COR-L47 (cell line): Measurements from ENCODE around the gene ZNF474.

Experiments used
- DNase-seq: peaks from one replicate; lab custom pipeline; 2025; lab: John Stamatoyannopoulos, UW

The ZNF474 gene

GRCh38 chr5:122118356-122118948, 10.9 kb upstream of the ZNF474 start:
- DNase-seq: no peak

DNA sequence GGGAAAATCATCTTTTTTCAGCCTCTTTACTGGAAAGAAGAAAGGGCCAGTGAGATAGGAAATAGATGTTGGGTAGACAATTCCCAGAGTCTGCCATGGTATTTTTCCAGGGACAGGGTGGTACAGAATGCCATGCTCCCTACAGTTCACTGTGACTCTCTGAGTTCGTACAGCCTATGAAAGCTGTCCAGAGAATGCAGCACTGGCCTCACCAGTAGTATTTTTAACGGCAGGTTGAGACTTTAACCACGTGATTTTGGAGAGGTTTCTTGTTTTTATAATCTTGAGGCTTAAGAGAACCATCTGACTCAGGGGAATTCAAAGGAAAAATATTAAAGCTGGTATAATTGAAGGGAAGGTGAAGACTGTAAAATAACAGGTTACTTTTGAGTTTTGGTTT, 10.1 kb upstream of the ZNF474 start:
- no peak for DNase-seq

DNA sequence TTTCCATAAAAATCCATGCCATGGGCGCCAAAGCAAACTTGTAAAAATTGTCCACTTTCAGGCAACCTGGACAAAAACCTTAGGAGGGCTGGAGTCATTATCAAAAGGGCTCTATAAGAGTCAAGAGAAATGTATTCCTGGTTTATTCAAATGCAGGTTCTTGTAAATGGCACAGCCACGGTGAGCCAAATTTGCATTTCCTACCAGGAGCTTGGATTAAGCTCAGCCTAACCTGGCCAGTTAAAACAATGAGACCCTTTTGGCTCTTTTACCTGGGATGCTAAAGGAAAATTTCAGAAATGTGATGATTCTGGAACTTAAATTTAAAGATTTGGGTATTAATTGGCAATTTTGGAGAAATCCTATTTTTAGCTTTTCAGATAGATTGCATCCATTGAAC, 8.9 kb upstream of the ZNF474 start:
- DNase-seq: no peak

DNA sequence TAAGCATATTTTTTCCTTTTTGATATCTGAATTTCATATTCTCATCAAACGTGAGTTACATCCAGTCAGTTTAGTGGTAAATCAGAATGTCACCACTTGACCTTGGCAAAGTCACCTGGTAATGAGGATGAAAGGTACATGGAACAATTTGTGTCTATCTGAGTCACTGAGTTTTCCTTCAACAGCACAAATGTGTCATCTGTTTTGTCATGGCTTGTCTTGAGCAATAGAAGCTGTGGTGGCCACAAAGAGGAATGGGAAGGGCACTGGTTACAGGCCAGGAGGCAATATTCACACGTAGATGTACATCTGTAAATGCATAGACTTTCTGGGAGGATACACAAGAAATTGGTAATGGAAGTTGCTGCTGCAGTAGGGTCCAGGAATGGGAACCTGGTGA, 8.4 kb upstream of the ZNF474 start:
- DNase-seq: no peak

DNA sequence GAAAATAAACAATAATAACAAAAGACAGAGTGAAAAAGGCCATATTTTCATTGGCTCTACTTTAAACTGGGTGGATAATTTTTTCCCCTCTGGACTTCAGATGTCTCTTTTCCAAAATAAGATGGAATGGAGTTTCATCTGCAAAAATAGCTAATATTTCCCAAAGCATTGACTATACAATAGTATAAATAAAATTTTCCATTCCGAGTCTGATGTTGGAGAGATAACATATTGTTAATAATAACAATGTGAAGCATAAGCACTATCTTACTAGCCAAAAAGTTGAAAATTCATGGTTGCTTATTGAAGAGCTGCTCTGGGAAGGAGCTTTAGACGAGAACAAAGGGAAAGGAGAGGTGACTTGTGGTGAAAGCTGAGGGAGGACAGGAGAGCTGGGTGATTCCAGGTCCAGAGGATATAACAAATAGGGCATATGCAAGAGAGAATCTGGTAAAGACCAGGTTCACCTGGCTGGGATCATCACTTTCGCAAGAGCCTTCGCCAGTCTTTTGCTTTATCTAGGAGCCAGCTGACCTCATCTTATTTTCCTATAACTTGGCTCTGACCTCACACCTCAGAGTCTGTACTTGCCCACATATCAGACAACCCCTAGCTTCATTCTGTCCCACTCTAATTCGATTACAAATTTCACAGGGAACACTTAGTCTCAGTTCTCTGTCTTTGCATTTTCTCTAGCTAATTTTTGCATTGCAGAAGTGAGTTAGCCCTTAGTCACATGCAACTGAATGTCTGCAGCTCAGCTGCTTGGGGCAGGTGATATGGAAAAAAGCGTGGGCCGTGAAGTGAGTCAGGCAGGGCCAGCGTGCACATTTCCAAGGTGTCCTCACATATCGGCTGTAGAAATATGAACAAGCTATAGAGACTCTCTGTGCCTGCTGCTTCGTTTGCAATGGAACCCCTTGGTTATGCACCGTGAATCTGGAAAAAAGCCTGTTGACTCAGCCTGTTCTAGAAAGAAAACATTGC, 7.6 kb upstream of the ZNF474 start:
- no peak for DNase-seq

- no peak for DNase-seq
Observed at GRCh38 chr5:122124766-122125165, 4.6 kb upstream of the ZNF474 start.

GRCh38 chr5:122126177-122126755, 3.1 kb upstream of the ZNF474 start:
- DNase-seq: no peak

DNA sequence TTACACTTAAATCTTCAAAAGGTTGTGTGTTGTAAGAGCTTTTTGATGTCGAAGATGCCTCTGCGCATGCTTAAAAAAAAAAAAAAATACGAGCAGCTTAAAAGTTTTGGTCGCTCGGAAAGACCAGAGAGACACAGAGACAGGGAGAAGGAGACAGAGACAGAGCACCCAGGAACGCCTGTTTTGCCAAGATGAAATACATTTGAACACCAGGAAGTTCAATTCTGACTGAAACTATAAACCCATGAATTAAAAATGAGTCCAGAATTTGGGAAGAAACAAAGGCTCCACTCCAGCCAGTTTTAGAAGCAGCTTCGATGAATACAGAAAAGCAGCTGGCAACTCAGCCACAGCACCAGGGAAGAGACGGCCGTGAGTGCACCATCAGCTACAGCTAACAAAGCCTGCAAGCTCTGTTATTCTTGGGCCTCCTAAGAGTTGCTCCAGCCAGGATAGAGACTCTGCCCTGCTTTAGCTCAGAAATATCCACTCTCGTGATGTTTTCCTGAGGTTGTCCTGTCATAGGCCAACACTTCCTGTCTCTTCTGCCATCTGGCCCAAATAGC, 2.5 kb upstream of the ZNF474 start:
- no peak for DNase-seq

GRCh38 chr5:122130152-122130551, 806 bp downstream of the ZNF474 start:
- DNase-seq: no peak

- no peak for DNase-seq
Observed at GRCh38 chr5:122137702-122138101, 8.4 kb downstream of the ZNF474 start.

DNA sequence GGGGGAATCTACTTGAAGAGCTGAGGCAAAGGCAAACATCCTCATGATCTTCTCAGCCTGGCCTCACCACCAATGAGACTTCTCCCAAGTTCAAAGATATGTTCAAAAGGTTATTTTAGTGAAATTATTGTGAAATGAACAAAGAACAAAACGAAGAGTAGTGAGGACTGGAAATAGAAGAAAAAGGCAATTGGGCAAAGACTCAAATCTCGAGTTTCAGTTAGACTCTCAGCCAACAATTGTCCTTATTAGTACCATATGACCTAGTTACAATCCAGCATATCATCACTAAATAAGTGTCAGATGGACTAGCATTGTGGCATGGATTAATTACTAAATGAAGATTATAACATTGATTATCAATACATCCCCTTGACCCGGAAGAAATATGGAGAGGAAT, 9.0 kb downstream of the ZNF474 start:
- no peak for DNase-seq

GRCh38 chr5:122140900-122141299, 11.6 kb downstream of the ZNF474 start:
- DNase-seq: no peak

GRCh38 chr5:122141751-122142150, 12.4 kb downstream of the ZNF474 start:
- DNase-seq: no peak

GRCh38 chr5:122142480-122143164, 13.3 kb downstream of the ZNF474 start:
- no peak for DNase-seq

DNA sequence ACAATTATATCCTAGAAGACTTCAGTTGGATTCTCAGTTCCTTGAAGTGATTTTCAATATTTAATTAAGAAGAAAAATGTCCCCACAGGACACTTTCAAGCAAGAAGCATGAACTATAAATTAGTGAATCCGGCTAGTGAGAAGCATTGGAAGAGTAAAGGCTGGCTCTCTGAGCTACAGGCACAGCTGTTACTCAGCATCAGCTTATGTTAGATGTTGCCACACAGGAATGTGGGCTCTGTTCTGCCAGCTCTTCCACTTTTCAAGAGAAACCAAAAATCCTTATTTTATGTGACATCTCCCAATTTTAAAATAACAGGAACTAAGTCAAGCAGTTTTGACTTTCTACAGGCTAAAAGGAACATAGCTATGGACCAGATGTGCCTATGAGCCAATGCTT, 14.9 kb downstream of the ZNF474 start:
- no peak for DNase-seq

- no peak for DNase-seq
Observed at GRCh38 chr5:122145906-122146305, 16.6 kb downstream of the ZNF474 start.

- DNase-seq: no peak
Observed at GRCh38 chr5:122149321-122150090, 20.2 kb downstream of the ZNF474 start.

GRCh38 chr5:122150215-122150614, 20.9 kb downstream of the ZNF474 start:
- DNase-seq: no peak

DNA sequence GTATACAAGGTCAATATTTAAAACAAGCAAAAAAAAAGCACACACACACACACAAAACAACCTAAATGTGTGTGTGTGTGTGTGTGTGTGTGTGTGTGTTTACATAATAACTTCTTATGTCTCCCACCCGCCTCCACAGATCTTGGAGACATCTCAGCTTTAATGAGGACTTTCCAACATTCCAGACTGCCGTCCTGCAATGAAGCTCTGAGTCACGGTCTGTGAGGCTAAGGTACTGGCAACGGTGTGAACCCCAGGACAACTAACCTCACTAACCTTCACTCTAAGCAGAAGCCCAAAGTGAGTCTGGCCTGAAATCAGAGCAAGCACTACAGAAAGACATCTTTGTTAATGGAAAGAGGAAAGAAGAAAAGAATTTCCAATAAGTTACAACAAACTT, 22.3 kb downstream of the ZNF474 start:
- DNase-seq: no peak

DNA sequence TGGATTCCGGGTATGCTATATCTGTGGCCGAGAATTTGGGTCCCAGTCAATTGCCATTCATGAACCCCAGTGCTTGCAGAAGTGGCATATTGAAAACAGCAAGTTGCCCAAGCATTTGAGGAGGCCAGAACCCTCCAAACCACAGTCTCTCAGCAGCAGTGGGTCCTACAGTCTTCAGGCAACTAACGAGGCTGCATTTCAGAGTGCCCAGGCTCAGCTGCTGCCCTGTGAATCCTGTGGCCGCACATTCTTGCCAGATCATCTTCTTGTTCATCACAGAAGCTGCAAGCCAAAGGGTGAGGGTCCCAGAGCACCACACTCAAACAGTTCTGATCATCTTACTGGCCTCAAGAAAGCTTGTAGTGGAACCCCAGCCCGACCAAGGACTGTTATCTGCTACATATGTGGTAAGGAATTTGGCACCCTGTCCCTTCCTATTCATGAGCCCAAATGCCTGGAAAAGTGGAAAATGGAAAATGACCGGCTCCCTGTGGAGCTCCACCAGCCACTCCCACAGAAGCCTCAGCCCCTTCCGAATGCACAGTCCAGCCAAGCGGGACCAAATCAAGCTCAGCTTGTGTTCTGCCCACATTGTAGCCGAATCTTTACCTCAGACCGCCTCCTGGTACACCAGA, 23.0 kb downstream of the ZNF474 start:
- DNase-seq: no peak

DNA sequence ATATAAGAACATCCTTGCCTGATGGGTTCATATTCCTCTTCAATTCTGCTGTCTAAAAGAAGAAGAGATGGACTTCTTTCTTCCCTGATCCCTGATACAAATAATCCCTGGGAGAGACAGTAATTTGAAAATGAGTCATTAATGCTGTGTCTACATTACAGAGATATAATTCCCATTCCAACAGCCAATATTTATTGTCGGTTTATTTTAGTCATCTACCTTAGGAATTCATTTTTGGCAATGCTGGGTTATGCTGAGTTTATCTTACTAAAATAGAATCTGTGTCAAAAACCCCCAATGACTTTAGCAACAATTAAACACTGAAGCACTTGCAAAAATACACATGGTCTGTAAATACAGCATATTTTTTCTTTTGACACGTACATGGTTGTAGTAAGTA, 23.9 kb downstream of the ZNF474 start:
- no peak for DNase-seq
